ENCODE measurements around the gene KIAA1217.

Gene KIAA1217

DNA sequence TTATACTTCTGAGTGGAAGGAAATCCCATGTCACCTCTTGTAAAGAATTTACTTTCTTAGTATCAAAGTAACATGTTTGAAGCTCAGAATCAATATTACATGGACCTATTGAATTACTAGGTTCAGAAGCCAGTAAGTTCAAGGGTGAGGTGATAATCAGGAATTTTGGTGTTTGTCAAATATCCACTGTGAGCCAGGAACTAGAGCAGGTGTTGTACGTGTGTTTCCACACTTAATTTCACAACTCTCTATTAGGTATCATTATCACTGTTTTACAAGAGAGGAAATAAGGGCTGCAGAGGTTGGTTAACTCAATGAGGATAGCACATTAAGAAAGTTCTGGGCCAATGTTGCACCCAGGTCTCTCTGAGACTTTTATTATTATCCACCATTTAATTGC lies 130.4 kb downstream of the KIAA1217 start:
- H3K4me3 ChIP-seq (ENCODE audit: low read depth, low read length) = no peak overlapping the region
- ChIA-PET CTCF (interaction anchor here (0.8 kb wide), 1 partner anchor 20 kb away, joined by 4 read pairs; no protein-coding TSS in a partner anchor), POLR2A (no interaction called here)
- TF ChIP-seq, protein P1, sequence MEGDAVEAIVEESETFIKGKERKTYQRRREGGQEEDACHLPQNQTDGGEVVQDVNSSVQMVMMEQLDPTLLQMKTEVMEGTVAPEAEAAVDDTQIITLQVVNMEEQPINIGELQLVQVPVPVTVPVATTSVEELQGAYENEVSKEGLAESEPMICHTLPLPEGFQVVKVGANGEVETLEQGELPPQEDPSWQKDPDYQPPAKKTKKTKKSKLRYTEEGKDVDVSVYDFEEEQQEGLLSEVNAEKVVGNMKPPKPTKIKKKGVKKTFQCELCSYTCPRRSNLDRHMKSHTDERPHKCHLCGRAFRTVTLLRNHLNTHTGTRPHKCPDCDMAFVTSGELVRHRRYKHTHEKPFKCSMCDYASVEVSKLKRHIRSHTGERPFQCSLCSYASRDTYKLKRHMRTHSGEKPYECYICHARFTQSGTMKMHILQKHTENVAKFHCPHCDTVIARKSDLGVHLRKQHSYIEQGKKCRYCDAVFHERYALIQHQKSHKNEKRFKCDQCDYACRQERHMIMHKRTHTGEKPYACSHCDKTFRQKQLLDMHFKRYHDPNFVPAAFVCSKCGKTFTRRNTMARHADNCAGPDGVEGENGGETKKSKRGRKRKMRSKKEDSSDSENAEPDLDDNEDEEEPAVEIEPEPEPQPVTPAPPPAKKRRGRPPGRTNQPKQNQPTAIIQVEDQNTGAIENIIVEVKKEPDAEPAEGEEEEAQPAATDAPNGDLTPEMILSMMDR (IDR thresholded peaks at IDR 0.05; ENCODE audit: insufficient read depth, low read length, missing control alignments) = no peak
- DNase-seq (ENCODE audit: low read depth, low spot score) = no peak

DNA sequence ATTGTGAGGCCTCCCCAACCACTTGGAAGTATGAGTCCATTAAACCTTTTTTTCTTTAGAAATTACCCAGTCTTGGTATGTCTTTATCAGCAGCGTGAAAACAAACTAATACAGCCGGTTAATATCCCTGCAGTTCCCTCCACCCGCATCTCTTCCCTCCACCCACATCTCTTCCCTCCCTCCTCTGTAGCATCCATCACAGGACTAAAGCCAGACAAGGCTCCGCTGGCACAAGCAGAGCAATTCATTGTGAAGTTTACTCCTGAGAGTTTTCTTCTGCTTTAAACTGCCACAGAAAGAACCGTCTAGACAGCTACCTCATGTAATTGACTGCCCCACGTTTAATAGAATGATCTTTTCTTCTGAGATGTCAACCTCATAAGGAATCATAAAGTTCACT lies 131.5 kb downstream of the KIAA1217 start:
- DNase-seq (ENCODE audit: low read depth, low spot score) = no peak
- POLR2A ChIA-PET = no interaction called here
- TF ChIP-seq, protein P1 (IDR thresholded peaks at IDR 0.05; ENCODE audit: insufficient read depth, low read length, missing control alignments) = no peak
- CTCF ChIA-PET = no interaction called here
- H3K4me3 ChIP-seq (ENCODE audit: low read depth, low read length) = no peak overlapping the region

GRCh38 chr10:24340883-24341282 lies 131.9 kb downstream of the KIAA1217 start:
- no peak overlapping the region for H3K4me3 ChIP-seq (ENCODE audit: low read depth, low read length)
- CTCF ChIA-PET = no interaction called here
- DNase-seq (ENCODE audit: low read depth, low spot score) = no peak
- POLR2A ChIA-PET = no interaction called here
- TF ChIP-seq, protein P1 (IDR thresholded peaks at IDR 0.05; ENCODE audit: insufficient read depth, low read length, missing control alignments) = no peak

- TF ChIP-seq, protein P1 (IDR thresholded peaks at IDR 0.05; ENCODE audit: insufficient read depth, low read length, missing control alignments) = no peak
- CTCF ChIA-PET = interaction anchor here (0.6 to 2.1 kb wide), 2 partner anchors 18 to 22 kb away, joined by 3 to 7 read pairs; no protein-coding TSS in a partner anchor
- DNase-seq (ENCODE audit: low read depth, low spot score) = no peak
- H3K4me3 ChIP-seq (ENCODE audit: low read depth, low read length) = no peak overlapping the region
- POLR2A ChIA-PET = no interaction called here
Measured at GRCh38 chr10:24341371-24341770, 132.4 kb downstream of the KIAA1217 start.

- TF ChIP-seq, protein P1 (IDR thresholded peaks at IDR 0.05; ENCODE audit: insufficient read depth, low read length, missing control alignments) = no peak
- POLR2A ChIA-PET = no interaction called here
- CTCF ChIA-PET = interaction anchor here (0.6 to 2.1 kb wide), 2 partner anchors 18 to 22 kb away, joined by 3 to 7 read pairs; no protein-coding TSS in a partner anchor
- DNase-seq (ENCODE audit: low read depth, low spot score) = no peak
- H3K4me3 ChIP-seq (ENCODE audit: low read depth, low read length) = no peak overlapping the region
Measured at GRCh38 chr10:24341897-24342296, 133.0 kb downstream of the KIAA1217 start.

DNA sequence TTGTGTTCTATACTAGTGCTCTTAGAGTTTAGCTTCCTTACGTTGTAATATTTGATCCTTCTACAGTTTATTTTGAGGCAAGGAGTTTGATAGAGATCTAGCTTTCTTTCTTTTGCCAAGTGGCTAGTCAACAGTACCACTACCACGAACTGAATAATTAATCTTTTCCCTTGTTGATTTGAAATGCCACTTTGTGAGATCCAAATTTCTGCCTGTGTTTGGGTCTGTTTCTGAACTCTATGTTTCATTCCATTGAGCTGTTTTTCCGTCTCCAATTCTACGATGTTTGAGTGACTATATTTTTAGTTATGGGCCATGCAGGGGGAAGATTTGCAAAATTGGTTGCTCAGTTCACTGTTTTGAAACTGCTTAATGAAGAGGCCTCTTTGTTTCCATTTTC lies 134.7 kb downstream of the KIAA1217 start:
- no peak for DNase-seq (ENCODE audit: low read depth, low spot score)
- TF ChIP-seq, protein P1 (IDR thresholded peaks at IDR 0.05; ENCODE audit: insufficient read depth, low read length, missing control alignments) = no peak
- no peak overlapping the region for H3K4me3 ChIP-seq (ENCODE audit: low read depth, low read length)
- ChIA-PET CTCF (interaction anchor here (0.7 to 2.8 kb wide), 8 partner anchors 9 to 167 kb away, joined by 3 to 17 read pairs (median 3); no protein-coding TSS in a partner anchor), POLR2A (interaction anchor here (0.6 to 1.9 kb wide), 2 partner anchors 10 to 128 kb away, joined by 3 to 6 read pairs; no protein-coding TSS in a partner anchor)
